SH-SY5Y (cell line): ENCODE results near the gene BORCS5.

ENCODE experiments used
- GATA2 ChIP-seq: IDR thresholded peaks from 2 replicates; pipeline ENCODE4 v1.6.1; 2011; ENCODE audit warnings: mild to moderate bottlenecking, low read depth, low read length
- GATA3 ChIP-seq: IDR thresholded peaks from 2 replicates; pipeline ENCODE4 v1.6.1; 2011; ENCODE audit warnings: low read depth, mild to moderate bottlenecking, low read length, moderate library complexity

DNA sequence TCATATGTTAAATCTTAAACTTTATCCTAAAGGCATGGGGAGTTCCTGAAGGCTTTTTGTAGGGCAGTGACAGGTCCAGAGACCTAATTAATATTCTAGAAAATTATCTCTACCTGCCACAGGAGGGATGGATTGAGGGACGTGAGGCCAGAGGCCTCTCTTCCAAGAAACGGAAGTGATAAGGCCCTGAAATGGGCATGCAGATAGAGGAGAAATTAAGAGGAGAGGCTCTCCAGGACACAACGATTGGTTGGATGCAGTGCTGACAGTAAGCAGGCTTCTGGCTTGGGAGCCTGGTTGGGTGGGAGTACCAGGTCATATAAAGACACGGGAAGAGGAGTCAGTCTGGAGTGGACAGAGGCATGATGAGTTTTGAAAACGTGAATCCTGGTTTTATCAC, 3.1 kb upstream of the BORCS5 start:
- no peak for TF ChIP-seq GATA2
- TF ChIP-seq GATA3, result no peak
